Testis (tissue), 3 donors: Measurements from ENCODE around the gene ITPKB. TPM values are rescaled to one million over a fixed set of nuclear protein-coding genes. Genes with fewer than 3 reads are reported as not detected.

Source experiments
- DNase-seq: peaks from one replicate; pipeline ENCODE4 v3.0.0-alpha.2; 2019
- H3K27ac ChIP-seq, 2 donors: fragments of 200-600 bp; sonication (generic); one replicate each; pipeline ENCODE4 v1.5.1; 2019
- H3K27me3 ChIP-seq: fragments of 200-600 bp; sonication (generic); one replicate; pipeline ENCODE4 v1.5.1; 2019
- H3K36me3 ChIP-seq: fragments of 200-600 bp; sonication (generic); one replicate; pipeline ENCODE4 v1.5.1; 2017; ENCODE audit warnings: low read depth; ENCODE audit errors: missing control alignments
- H3K4me1 ChIP-seq: fragments of 200-600 bp; sonication (generic); one replicate; pipeline ENCODE4 v1.5.1; 2019
- H3K4me3 ChIP-seq, 2 donors: fragments of 200-600 bp; sonication (generic); one replicate each; pipeline ENCODE4 v1.5.1; 2017 to 2019
- H3K9me3 ChIP-seq: fragments of 200-600 bp; sonication (generic); one replicate; pipeline ENCODE4 v1.5.1; 2017
- POLR2A ChIP-seq: fragments of 450-650 bp; IDR thresholded peaks from one replicate; pipeline ENCODE4 v1.6.1; 2017; ENCODE audit warnings: antibody characterized with exemption, mild to moderate bottlenecking, moderate library complexity
- WGBS, 2 donors: methylation state at CpG; one replicate each; pipeline ENCODE4 v1.1.5; 2018; 5-methylcytosine and 5-hydroxymethylcytosine counted together
- intact Hi-C: fragments of 100-400 bp; cut with DNase I; formaldehyde crosslinking; loops from one replicate; pipeline ENCODE4 v1.15.1; 2023; ENCODE audit warnings: low total_unique reads
- polyA plus RNA-seq: library from polyadenylated mRNA; stranded (reverse); fragments of 350-450 nt; fragmentation: Illumina TruSeq; extraction: RNeasy Lipid Tissue Mini Kit (QIAGEN cat#74804); gene quantifications from one replicate; pipeline ENCODE4 v1.2.3, GENCODE V29; 2014; ENCODE audit warnings: low read depth, low replicate concordance; ENCODE audit not compliant: insufficient read depth
- total RNA-seq, 2 donors: library from RNA; depleted of rRNA; stranded (reverse); fragments of >200 nt; gene quantifications; one replicate each; pipeline ENCODE4 v1.2.3, GENCODE V29; 2016
- TF ChIP-seq, protein P1 (sequence below), 3 experiments: fragments of 450-650 bp in 2 of 3; fragments of 200-600 bp in 1 of 3; sonication (generic) in 1 of 3; IDR thresholded peaks; one replicate each; pipeline ENCODE4 v1.5.1; 2016 to 2019; ENCODE audit warnings: antibody characterized with exemption in 3 of 3, mild to moderate bottlenecking in 2 of 3, moderate library complexity in 1 of 3

The ITPKB gene
- total and polyA plus RNA-seq, 3 donors from 2014 or later = 11.4 to 18.0 (median 13.5) TPM

DNA sequence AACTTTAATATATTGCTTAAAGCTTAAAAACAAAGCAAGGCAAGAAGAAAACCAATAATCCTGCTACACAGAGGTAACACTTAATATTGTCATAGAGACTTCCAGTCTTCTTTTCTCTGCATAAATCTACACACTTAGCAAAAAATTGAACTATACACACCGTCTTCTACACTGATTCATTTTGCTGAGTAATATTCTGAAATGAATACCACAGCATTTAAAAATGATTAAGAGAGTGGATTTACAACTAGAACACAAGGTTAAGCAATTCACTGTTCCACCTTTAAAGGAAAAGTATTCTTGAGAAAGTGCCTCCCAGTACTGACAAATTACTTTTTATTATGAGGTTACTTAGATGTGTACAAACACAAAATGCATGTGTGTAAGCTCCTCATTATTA is 22.2 kb upstream of the ITPKB start:
- no peaks in the 10 kb centered on the region for H3K4me1 ChIP-seq
- H3K9me3 ChIP-seq = no peaks in the 10 kb centered on the region
- no peak overlapping the region for H3K4me3 ChIP-seq
- 64 to 68% methylated on average over 1 of the region's 1 CpG for WGBS, 2 donors
- H3K36me3 ChIP-seq = no peaks in the 10 kb centered on the region
- H3K27ac ChIP-seq = no peak overlapping the region
- H3K27me3 ChIP-seq = no peaks in the 10 kb centered on the region
- DNase-seq = no peak
- TF ChIP-seq, protein P1, sequence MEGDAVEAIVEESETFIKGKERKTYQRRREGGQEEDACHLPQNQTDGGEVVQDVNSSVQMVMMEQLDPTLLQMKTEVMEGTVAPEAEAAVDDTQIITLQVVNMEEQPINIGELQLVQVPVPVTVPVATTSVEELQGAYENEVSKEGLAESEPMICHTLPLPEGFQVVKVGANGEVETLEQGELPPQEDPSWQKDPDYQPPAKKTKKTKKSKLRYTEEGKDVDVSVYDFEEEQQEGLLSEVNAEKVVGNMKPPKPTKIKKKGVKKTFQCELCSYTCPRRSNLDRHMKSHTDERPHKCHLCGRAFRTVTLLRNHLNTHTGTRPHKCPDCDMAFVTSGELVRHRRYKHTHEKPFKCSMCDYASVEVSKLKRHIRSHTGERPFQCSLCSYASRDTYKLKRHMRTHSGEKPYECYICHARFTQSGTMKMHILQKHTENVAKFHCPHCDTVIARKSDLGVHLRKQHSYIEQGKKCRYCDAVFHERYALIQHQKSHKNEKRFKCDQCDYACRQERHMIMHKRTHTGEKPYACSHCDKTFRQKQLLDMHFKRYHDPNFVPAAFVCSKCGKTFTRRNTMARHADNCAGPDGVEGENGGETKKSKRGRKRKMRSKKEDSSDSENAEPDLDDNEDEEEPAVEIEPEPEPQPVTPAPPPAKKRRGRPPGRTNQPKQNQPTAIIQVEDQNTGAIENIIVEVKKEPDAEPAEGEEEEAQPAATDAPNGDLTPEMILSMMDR (IDR thresholded peaks at IDR 0.05) = no peak
- no peak for TF ChIP-seq POLR2A
- intact Hi-C loops = no loop called here

DNA sequence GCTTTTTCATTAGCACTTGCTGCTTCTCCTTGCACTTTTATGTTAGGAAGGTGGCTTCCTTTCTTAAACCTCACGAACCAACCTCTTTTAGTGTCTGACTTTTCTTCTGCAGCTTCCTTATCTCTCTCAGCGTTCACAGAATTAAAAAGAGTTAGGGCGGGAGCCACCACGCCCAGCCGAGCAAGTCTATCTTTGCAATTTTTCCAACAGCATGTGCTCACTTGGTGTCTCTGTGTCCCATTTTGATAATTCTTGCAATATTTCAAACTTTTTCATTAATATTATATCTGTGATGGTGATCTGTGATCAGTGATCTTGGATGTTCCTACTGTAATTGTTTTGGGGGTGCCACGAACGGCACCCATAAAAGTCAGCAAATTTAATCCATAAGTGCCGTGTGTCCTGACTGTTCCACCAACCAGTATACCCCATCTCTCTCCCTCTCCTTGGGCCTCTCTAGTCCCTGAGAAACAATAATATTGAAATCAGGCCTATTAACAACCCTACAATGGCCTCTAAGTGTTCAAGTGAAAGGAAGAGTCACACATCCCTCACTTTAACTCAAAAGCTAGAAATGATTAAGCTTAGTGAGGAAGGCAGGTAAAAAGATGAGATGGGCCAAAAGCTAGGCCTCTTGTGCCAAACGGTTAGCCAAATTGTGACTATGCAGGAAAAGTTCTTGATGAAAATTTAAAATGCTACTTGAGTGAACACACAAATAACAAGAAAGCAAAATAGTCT is 15.9 kb upstream of the ITPKB start:
- Histone ChIP-seq H3K36me3 (no peaks in the 10 kb centered on the region), H3K9me3 (no peaks in the 10 kb centered on the region), H3K27ac (no peak overlapping the region), H3K4me3 (no peak overlapping the region), H3K27me3 (no peaks in the 10 kb centered on the region), H3K4me1 (no peaks in the 10 kb centered on the region)
- intact Hi-C loops = no loop called here
- TF ChIP-seq, protein P1 (IDR thresholded peaks at IDR 0.05) = no peak
- TF ChIP-seq POLR2A = no peak
- 89 to 90% methylated on average over 9 of the region's 9 CpGs for WGBS, 2 donors
- no peak for DNase-seq

DNA sequence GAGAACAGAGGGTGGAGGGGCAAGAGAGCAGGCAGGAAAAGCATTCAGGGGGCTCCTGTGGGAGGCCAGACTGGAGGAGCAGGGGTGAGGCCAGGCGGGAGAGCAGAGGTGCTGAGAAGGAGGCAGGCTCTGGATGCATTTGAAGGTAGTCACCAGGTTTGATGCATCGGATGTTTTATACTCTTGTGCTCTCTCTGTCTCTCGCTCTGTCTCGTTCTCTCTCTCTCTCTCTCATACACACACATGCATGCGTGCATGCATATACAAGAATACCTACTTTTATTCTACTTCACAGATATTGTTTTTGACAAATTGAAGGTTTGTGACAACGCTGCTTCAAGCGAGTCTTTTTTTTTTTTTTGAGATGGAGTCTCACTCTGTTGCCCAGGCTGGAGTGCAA is 15.0 kb upstream of the ITPKB start:
- TF ChIP-seq POLR2A = no peak
- no peaks in the 10 kb centered on the region for H3K9me3 ChIP-seq
- H3K27ac ChIP-seq = no peak overlapping the region
- H3K4me1 ChIP-seq = no peaks in the 10 kb centered on the region
- 88 to 97% methylated on average over 7 of the region's 7 CpGs for WGBS, 2 donors
- no peaks in the 10 kb centered on the region for H3K36me3 ChIP-seq
- no peak overlapping the region for H3K4me3 ChIP-seq
- no peak for DNase-seq
- H3K27me3 ChIP-seq = no peaks in the 10 kb centered on the region
- intact Hi-C loops = no loop called here

DNA sequence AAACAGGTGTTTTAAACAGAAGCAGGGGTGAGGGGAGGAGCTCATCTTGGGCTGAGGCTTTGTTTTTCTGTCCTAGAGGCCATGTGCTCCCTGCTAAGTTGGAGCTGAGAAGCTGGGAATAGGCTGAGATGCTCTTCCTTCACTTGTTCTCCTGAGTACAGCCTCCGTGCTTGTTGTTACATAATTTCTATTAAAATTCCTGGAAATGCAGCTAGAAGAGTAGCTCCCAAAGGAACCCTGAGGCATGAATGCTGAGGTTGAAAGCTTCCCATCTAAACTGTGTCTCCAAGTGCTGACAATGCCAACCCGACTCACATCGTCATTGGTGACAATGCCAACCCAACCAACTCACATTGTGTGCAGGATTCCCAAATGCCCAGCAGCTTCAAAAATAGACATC is 12.6 kb upstream of the ITPKB start:
- H3K36me3 ChIP-seq = no peaks in the 10 kb centered on the region
- no peak for TF ChIP-seq POLR2A
- TF ChIP-seq, protein P1 (IDR thresholded peaks at IDR 0.05) = no peak
- DNase-seq = no peak
- WGBS, 2 donors = 66 to 75% methylated on average over 3 of the region's 3 CpGs
- no peak overlapping the region for H3K27ac ChIP-seq
- H3K4me1 ChIP-seq = no peaks in the 10 kb centered on the region
- H3K27me3 ChIP-seq = no peaks in the 10 kb centered on the region
- intact Hi-C loops = no loop called here
- H3K4me3 ChIP-seq = no peak overlapping the region
- H3K9me3 ChIP-seq = no peaks in the 10 kb centered on the region

- 89 to 93% methylated on average over 1 to 2 of the region's 2 CpGs for WGBS, 2 donors
- Histone ChIP-seq H3K4me3 (no peak overlapping the region), H3K4me1 (no peaks in the 10 kb centered on the region), H3K27ac (no peak overlapping the region), H3K9me3 (no peaks in the 10 kb centered on the region), H3K36me3 (no peaks in the 10 kb centered on the region), H3K27me3 (no peaks in the 10 kb centered on the region)
- TF ChIP-seq, protein P1 (IDR thresholded peaks at IDR 0.05) = no peak
- no peak for TF ChIP-seq POLR2A
- DNase-seq = no peak
- intact Hi-C loops = no loop called here
These were observed 12.1 kb upstream of the ITPKB start for GRCh38 chr1:226751214-226751613.
